ENCODE measurements around the gene CYP27A1.

Gene CYP27A1

DNA sequence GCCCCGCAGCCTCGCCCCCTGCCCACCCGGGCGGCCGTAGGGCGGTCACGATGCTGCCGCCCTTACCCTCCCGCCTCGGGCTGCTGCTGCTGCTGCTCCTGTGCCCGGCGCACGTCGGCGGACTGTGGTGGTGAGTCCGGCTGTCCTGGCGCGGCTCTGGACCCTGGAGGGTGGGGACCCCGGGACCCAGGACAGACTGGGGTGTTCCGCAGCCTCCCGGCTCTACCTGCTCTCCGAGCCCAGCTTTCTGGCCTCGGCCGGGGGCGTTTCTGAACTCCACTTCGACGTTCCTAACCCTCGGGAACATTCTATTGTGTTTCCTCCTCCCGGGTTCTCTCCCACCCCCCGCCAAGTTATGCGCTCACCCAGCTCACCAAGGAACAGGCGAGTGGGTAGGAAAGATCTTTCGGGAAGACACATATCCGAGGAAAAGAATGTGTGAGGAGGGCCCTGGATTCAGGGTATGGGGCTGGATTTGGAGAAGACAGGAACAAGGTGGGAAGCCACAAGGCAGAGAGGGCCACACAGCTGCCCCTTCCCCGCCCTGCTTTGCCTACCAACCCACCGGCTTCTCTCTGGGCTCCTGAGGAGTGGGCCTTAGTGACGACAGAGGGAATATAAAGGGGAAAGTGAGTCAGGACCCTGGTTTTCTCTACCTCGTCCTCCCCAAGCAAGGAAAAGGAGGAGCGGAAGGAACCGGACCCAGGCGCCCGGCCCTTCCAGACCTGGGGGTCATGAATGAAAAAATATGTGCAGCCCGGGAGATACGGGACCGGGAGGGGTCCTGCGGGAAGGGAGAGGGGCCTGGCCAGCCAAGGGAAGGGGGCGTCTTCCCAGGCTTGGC lies 78.3 kb downstream of the CYP27A1 start:
- DNase-seq = no peak

- no peak for DNase-seq
Measured at GRCh38 chr2:218860950-218861381, 79.0 kb downstream of the CYP27A1 start.

DNA sequence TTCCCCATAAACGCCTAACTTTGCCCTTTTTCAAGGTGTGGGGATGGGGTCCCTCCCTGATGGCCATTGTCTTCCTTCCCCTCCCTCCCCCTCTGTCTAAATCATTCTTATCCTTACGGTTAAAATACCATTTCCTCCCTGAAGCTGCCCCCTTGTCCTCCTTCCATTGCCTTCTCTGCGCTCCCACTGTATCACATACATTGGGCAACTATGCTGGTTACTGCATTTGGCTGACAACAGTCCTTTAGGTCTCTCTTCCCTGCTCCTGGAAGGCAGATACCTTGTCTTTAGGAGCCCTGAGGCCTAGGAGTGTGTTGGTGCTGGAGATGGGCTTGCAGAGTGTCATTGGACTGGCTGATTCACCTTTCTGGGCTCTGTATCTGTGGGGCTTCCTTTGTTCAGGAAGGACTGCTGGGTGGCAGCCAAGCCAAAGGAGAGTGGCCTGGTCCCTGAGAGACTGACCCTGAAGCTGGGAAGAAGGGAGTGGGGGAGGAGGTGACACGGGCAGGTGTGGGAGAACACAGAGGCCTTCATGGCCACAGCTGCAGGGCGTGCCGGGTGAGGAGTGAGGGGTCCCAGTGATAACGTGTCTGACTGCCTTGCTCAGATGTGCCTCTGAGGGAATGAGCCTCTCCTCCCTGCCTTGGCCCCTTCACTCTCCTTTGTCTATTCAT lies 79.8 kb downstream of the CYP27A1 start:
- DNase-seq = no peak

- no peak for DNase-seq
Measured at GRCh38 chr2:218863021-218863520, 81.1 kb downstream of the CYP27A1 start.

Data from NCI-H1417 treated with DMSO at 0.1 percent for 48 hours (cell line).